ENCODE measurements around the gene FBN1. TPM values are rescaled to one million over a fixed set of nuclear protein-coding genes. Genes with fewer than 3 reads are reported as not detected.

Gene FBN1
- total RNA-seq, 4 donors from 2014 or later, result 13.0 to 28.0 (median 20.9) TPM

DNA sequence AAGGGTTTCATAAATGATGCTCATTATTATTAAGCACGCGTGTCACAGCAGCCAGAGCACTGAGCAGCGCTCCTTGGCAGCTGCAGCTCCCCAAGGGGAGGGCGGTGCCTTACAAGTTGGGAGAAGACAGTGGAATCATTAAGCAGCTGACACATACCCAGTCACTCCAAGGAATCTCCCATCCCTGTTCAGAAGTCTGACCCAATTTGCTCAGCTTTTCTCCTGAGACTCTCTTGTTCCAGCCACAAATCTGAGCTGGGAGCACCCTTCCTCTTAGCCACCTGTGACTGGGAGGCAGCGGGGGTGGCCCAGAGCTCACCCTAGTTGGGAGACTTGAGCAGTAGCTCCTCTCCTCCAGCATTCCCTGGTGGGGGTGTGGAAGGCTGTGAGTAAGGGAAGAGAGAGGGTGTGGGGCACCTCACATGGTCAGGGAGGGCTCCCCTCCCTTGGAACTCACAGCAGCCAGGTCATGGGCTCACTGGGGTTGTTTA lies 249.9 kb downstream of the FBN1 start:
- in situ Hi-C loops (cut with MboI; ENCODE audit: low sequenced_read_pairs in 4 of 4) (no loop called here), intact Hi-C loops (cut with DNase I; ENCODE audit: low total_unique reads) (loop anchor here (10.0 kb wide), 1 partner anchor 249 kb away; the partner anchor contains the start of gene FBN1)

GRCh38 chr15:48394970-48395369 lies 250.5 kb downstream of the FBN1 start:
- intact Hi-C loops (cut with DNase I; ENCODE audit: low total_unique reads), result loop anchor here (10.0 kb wide), 1 partner anchor 250 kb away; the partner anchor contains the start of gene FBN1
- DNase-seq (no peak), ATAC-seq (no peak)
- TF ChIP-seq, protein P1, sequence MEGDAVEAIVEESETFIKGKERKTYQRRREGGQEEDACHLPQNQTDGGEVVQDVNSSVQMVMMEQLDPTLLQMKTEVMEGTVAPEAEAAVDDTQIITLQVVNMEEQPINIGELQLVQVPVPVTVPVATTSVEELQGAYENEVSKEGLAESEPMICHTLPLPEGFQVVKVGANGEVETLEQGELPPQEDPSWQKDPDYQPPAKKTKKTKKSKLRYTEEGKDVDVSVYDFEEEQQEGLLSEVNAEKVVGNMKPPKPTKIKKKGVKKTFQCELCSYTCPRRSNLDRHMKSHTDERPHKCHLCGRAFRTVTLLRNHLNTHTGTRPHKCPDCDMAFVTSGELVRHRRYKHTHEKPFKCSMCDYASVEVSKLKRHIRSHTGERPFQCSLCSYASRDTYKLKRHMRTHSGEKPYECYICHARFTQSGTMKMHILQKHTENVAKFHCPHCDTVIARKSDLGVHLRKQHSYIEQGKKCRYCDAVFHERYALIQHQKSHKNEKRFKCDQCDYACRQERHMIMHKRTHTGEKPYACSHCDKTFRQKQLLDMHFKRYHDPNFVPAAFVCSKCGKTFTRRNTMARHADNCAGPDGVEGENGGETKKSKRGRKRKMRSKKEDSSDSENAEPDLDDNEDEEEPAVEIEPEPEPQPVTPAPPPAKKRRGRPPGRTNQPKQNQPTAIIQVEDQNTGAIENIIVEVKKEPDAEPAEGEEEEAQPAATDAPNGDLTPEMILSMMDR (IDR thresholded peaks at IDR 0.05 in 4 of 5, conservative IDR thresholded peaks at IDR 0.05 in 1 of 5), result no peak
- TF ChIP-seq POLR2A (IDR thresholded peaks at IDR 0.05), result no peak
- Histone ChIP-seq H3K27me3 (no peaks in the 10 kb centered on the region), H3K4me1 (peaks cover 0 to 15% of the 10 kb centered on the region in 2 donors), H3K4me3 (no peak overlapping the region), H3K27ac (peak overlapping the region; percentile 58 to 71 (median 62)), H3K36me3 (no peaks in the 10 kb centered on the region), H3K9me3 (no peaks in the 10 kb centered on the region)
- in situ Hi-C loops (cut with MboI; ENCODE audit: low sequenced_read_pairs in 4 of 4), result no loop called here

More for the DNA sequence above, 249.9 kb downstream of the FBN1 start:
- no peaks in the 10 kb centered on the region for H3K36me3 ChIP-seq
- no peaks in the 10 kb centered on the region for H3K27me3 ChIP-seq
- no peaks in the 10 kb centered on the region for H3K9me3 ChIP-seq
- no peak overlapping the region for H3K4me3 ChIP-seq
- TF ChIP-seq, protein P1 (IDR thresholded peaks at IDR 0.05 in 4 of 5, conservative IDR thresholded peaks at IDR 0.05 in 1 of 5), result no peak
- no peak for TF ChIP-seq POLR2A (IDR thresholded peaks at IDR 0.05)
- peak overlapping the region; percentile 58 to 72 (median 70) for H3K27ac ChIP-seq
- DNase-seq, result peak; percentile 64 to 84
- peaks cover 0 to 13% of the 10 kb centered on the region in 2 donors for H3K4me1 ChIP-seq
- ATAC-seq, result peak; percentile 56 to 74

DNA sequence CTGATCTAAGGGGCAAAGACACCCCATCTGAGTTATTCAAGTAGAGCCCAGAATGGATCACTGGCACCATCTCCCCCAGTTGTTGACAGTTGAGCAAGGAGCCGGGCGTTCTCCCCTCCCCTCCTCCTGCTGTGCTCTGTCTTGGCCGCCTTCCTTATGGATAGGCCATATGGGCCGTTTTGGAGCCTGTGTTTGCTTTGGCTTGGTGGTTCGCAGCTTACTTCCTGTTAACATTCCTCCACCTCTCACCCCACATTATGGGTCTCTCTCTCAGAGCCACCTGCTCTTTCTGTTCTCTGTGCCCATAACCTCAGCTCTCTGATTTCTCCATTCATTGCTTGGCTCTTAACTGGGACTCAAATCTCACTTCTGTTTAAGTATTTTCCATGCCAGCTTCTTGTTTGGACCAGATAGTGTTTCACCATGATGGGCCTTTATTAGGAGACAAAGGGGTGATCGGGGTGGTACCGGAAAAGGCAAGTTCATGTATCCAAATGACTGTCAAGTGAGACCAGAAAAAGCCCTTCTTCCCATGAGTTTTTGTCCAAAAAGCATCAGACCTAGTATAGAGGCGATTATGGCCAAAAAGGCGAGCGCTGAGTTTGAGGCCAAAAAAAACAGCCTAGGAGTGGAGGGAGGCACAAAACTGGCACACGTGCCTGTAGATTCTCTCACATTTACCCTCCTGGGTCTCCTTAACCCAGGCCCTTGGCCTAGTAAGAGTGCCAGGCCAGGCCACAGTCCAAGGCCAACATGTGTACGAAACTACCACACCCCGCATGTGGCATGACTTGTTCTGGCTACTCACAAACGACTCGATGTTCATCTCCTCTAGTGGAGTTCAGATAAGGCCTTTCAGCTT lies 251.6 kb downstream of the FBN1 start:
- intact Hi-C loops (cut with DNase I; ENCODE audit: low total_unique reads) (loop anchor here (10.0 kb wide), 1 partner anchor 251 kb away; the partner anchor contains the start of gene FBN1), in situ Hi-C loops (cut with MboI; ENCODE audit: low sequenced_read_pairs in 4 of 4) (no loop called here)
- H3K36me3 ChIP-seq, result no peaks in the 10 kb centered on the region
- H3K27ac ChIP-seq, result peak overlapping the region; percentile 58 to 71 (median 62)
- peaks cover 5 to 23% of the 10 kb centered on the region in 2 donors for H3K4me1 ChIP-seq
- DNase-seq (peak in 1 of 2 donors; percentile 39), ATAC-seq (no peak)
- TF ChIP-seq, protein P1 (IDR thresholded peaks at IDR 0.05 in 4 of 5, conservative IDR thresholded peaks at IDR 0.05 in 1 of 5), result no peak
- no peak for TF ChIP-seq POLR2A (IDR thresholded peaks at IDR 0.05)
- no peak overlapping the region for H3K4me3 ChIP-seq
- H3K9me3 ChIP-seq, result no peaks in the 10 kb centered on the region
- H3K27me3 ChIP-seq, result no peaks in the 10 kb centered on the region

- Histone ChIP-seq H3K27me3 (no peaks in the 10 kb centered on the region), H3K27ac (peak overlapping the region; percentile 58 to 75 (median 70)), H3K4me3 (no peak overlapping the region), H3K4me1 (peaks cover 10 to 26% of the 10 kb centered on the region in 2 donors), H3K9me3 (no peaks in the 10 kb centered on the region), H3K36me3 (no peaks in the 10 kb centered on the region)
- intact Hi-C loops (cut with DNase I; ENCODE audit: low total_unique reads), result loop anchor here (10.0 kb wide), 1 partner anchor 252 kb away; the partner anchor contains the start of gene FBN1
- DNase-seq (peak; percentile 57 to 66), ATAC-seq (peak; percentile 36 to 47)
- in situ Hi-C loops (cut with MboI; ENCODE audit: low sequenced_read_pairs in 4 of 4), result no loop called here
- TF ChIP-seq, protein P1 (IDR thresholded peaks at IDR 0.05 in 4 of 5, conservative IDR thresholded peaks at IDR 0.05 in 1 of 5), result no peak
- TF ChIP-seq POLR2A (IDR thresholded peaks at IDR 0.05), result no peak
Measured at GRCh38 chr15:48392356-48392755, 253.2 kb downstream of the FBN1 start.

Measured in gastrocnemius medialis (tissue), 4 donors.